ENCODE measurements around the gene PTPRM.

The PTPRM gene

GRCh38 chr18:7600528-7601245 is 33.6 kb downstream of the PTPRM start:
- DNase-seq, result no peak

DNA sequence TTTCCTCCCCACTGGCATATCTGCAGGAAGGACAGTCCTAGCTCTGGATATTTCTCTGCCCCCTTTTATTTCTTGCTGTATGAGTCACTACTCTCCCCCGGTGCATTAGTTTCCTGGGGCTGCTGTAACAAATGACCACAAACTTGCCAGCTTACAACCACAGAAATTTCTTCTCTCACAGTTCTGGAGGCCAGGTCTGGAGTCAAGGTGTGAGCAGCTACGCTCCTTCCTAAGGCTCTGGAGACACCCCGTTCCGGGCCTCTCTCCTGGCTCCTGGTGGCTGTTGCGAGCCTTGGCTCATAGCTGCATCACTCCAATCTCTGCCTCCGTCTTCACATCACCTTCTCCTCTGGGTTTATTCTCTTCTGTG is 34.1 kb downstream of the PTPRM start:
- no peak for DNase-seq

GRCh38 chr18:7601936-7602335 is 34.8 kb downstream of the PTPRM start:
- DNase-seq, result no peak

DNA sequence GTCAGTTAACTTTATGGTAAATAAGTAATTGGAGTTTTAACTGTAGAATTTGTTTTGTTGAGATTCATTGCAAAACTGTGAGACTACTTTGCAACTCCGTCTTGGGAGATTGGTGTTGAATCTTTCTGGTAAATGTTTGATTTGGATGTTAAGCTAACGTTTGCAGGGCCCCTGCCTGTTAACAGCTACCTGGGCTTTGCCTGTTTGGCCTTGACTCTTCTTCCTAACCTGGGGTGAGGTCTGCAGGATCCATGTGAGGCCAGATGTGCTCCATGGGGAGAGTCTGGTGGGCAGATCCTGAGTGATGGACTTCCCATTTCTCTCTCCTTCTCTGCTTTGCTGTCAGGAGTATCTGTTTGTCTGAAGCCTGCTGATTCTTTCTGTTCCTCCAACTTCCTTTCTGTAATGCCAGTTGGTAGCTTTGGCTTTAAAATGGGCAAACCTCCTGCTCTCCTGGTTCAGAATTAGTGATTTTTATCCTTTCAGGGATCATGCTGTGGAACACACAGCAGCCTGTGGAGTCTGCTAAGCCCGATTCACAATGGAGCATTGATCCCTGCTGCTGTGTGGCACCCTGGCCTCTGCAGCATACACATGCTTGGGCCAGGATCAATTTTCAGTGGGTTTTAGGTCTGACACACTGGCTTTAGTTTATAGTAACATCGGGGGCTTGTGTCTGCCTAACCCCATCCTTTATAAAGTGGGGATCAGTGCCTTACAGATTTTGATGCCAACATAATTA is 36.3 kb downstream of the PTPRM start:
- no peak for DNase-seq

DNA sequence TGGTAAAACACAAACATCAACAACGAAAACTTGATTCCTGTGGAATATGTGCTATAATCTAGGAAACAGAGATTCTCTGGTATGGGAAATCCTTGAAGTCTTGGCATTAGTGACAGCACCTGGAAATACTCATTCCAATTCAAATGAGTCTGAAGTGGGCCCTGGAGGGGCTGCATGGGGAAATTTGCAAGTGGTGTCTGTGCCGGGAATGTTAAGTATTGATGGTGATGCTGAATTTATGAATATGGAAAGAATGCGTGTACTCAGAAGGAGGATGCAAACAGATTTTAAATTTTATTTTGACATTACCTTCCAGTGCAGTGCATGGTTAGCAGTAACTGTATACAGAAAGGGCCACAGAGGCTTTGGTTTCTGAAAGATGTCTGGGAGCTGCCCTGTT is 37.2 kb downstream of the PTPRM start:
- DNase-seq, result no peak

DNA sequence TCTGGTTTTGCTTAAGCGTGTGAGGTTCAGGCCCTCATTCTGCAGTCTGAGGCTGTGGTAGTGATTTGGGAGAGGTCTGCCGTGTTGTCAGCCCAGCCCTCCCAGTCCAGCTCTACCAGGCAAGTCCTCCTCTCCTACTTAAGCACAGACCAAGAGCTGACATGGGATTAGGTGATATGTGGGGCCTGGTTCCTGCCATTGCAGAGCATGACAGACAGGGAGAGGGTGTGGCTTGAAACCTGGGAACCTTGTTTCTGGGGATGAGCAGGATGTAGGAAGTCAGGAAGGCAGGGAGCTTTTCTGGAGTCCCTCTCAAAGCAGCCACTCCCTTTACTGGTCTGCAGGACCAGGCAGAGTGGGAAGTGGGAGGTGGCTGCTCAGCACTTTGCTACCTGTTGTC is 38.6 kb downstream of the PTPRM start:
- DNase-seq, result no peak

- DNase-seq, result no peak
Measured at GRCh38 chr18:7607540-7608173, 40.5 kb downstream of the PTPRM start.

GRCh38 chr18:7608174-7608550 is 41.0 kb downstream of the PTPRM start:
- DNase-seq, result no peak

GRCh38 chr18:7608781-7609201 is 41.7 kb downstream of the PTPRM start:
- DNase-seq, result no peak

- DNase-seq, result peak in 1 of 2 experiments; percentile 6
Measured at GRCh38 chr18:7609617-7610016, 42.5 kb downstream of the PTPRM start.

DNA sequence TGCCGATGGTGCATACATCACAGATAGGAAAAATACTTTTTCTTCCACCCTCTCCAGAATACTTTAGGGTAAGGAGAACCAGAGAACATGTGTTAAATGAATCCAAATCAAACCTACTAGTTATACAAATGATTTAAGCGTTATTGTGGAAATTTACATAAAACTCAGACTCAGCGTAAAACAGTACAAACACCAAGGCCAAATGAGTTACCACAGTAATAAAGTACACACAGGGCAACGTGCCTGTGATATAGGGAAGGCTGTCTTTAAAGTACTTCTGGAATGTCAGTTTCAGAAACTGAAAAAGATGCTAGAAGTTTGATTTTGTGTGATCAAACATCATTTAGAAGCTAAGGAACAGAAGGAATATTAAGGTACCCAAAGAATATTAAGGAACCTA is 46.9 kb downstream of the PTPRM start:
- DNase-seq, result no peak

GRCh38 chr18:7615840-7616239 is 48.7 kb downstream of the PTPRM start:
- no peak for DNase-seq

DNA sequence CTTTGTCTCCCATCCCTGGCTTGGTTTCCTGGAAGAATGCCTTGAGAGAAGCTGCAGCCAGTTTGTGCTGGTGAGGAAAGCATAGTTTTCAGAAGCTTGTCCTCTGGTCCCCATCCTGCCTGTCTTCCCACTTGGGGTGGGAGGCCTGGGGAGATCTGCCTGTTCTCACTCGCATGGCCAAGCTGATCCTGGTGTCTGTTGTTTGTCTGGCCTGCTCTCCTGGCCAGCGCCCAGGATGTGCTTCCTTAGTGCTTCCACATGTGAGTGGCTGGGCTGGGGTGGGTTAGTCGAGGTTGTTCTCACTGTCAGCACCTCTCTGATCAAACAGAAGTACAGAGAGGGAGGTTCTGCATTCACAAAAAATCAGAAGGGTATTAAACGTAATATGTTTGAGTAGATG is 49.5 kb downstream of the PTPRM start:
- DNase-seq, result no peak

- DNase-seq, result no peak
Measured at GRCh38 chr18:7617738-7618422, 50.8 kb downstream of the PTPRM start.

DNA sequence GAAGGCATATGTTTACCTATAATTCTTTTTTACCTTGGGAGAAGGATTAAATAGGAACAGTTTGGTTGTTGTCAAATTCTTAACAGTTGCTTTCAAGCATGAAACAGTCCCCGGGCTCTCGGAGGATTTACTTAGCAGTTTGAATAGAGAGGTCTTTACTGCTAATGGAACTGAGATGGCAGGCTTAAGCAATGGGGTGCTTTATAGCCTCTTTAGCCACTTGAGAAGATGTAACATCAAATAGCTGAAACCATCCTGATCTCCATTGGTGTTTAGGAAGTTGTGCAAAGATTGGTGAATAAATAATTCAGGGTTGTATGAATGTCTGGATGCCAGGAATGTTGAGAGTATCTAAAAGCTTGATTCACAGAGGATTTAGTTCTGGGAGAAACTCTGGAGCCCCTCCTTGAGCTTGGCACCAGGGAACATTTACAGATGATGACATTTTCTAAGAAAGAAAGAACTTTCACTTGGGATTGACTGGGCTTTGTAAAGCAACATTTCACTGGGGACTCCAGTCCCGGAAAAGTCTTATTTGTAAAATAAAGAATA is 51.9 kb downstream of the PTPRM start:
- no peak for DNase-seq

DNA sequence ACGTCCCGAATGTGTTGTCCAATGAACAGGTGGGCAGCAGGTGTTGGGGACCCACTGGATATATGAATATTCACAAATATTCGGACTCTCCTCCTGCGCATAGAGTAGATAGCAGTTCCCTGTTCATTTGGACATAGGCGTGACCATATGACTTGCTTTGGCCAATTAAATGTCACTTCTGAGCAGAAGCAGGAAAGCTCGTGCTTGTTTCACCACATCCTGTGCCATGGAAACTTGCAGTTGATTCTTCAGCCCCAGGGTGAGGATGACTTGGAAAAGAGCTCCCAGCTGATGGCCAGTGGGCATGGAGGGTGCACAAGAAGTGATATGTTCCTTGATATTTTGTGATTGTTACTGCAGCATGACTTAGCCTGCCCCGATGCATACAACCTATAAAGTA is 52.6 kb downstream of the PTPRM start:
- no peak for DNase-seq

- no peak for DNase-seq
Measured at GRCh38 chr18:7622721-7623120, 55.6 kb downstream of the PTPRM start.

DNA sequence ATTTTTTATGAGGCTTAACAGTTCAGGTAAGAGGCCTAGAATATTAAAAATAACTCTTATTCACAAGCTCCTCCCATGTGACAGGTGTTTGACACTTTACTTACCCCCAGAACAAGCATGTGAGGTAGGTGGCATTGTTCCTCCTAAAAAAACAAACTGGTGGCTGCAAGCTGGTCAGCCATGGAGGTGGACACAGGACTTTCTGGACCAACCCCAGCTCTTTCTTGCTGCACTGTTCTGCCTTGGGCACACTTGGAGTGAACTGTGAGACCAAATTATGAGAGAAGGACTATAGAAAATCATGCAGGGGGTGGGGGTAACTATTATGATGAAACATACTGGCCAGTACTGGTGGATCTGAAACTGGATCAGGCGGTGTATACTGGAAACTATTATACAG is 56.6 kb downstream of the PTPRM start:
- DNase-seq, result no peak

DNA sequence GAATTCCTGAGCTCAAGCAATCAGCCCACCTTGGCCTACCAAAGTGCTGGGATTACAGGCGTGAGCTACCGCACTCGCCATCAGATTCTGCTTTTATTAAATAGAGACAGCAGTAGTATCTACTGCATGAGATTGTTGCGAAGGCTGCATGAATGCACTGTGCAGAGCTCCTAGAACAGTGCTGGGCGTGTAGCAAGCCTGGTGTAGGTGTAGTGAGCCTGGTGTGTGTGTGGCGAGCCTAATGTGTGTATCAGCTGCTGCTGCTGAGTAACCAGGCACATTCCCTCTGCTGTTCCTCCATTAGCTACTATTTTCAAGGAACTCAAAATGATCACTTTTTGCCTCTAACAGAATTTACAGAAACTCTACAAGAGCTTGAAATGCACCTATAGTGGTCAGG is 57.6 kb downstream of the PTPRM start:
- DNase-seq, result no peak

DNA sequence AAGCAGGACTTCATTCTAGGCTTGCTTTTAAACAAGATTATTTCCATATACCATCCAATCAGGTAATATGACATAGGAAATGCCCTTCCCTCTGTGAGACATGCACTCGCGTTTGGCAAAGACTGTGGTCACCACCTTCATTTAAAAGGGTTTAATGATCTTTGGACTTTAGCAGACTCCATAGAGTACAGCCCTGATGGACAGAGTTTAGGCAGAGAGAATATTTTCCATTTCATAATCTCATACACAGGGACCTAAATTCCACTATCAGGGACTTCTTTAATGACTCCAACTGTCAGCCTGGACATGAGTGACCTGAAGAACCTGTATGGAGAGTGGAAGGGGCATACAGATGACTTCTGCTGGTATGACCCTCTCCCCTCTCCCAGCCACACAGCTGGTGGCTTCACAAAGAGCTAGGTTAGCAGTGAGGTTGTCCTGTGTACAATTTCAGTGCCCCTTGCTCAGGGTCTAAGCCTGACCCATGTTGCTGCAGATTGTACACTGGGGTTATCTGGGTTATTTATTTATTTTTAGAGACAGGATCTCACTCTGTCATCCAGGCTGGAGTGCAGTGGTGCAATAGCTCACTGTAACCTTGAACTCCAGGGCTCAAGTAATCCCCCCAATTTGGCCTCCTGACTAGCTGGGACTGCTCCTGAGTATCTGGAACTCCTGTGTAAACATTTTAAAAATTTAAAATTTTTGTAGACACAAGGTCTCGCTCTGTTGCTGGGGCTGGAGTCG is 59.2 kb downstream of the PTPRM start:
- DNase-seq, result no peak

DNA sequence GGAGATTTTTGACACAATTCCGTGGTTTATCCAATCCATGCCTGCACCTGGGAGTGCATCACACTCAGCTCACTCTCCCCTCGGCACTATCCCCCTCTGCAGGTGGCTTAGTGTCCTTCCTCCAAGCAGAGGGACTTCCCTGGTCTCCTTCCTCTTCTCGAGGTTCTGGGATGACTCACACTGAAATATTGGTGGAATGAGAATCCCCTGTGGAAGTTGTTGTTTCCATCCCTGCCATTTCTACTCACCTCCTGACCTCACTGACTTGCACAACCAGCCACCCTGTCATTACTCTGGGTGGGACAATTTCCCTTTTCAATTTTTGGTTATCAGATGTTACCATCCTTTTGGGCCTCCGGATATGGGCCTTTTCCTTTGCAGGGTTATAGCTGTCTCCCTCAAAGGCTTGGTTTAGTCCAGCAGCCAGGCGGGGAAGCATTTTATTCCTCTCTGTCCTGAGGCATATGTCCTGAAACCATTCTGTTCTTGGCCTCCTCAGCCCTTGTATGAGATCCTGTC is 59.9 kb downstream of the PTPRM start:
- DNase-seq, result no peak

DNA sequence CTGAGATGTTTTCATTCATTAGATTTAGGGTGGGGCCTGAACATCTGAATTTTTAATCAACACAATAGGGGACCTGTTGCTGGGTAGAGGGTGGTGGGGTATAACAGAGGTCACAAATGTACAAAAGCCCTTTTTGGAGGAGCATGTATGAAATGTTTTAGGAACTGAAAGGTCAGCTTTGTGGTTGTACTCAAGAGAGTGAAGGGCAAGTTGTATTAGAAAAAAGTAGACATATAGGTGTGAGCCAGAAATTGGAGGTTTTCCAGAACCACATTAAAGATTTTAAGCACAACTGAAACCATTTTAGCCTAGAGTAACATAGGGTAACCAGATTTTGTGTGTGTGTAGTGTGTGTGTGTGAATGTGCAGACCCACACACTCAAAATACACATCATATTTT is 62.3 kb downstream of the PTPRM start:
- no peak for DNase-seq

Measured in NCI-H524 (cell line).